Body of pancreas (tissue), 4 donors: ENCODE data around the gene RHOBTB3.

ENCODE experiments used
- CTCF ChIP-seq, 7 experiments: fragments of 450-650 bp in 4 of 7; fragments of 200-600 bp in 3 of 7; sonication (generic) in 3 of 7; IDR thresholded peaks; one replicate each; pipeline ENCODE4 v1.5.1; 2016 to 2019; ENCODE audit warnings: antibody characterized with exemption in 7 of 7
- POLR2A ChIP-seq, 3 donors: fragments of 450-650 bp; IDR thresholded peaks; one replicate each; pipeline ENCODE4 v1.6.1; 2016; ENCODE audit warnings: antibody characterized with exemption in 3 of 3, mild to moderate bottlenecking in 2 of 3

- TF ChIP-seq CTCF (IDR thresholded peaks at IDR 0.05): no peak
- no peak for TF ChIP-seq POLR2A (IDR thresholded peaks at IDR 0.05)
These were observed 15.2 kb upstream of the RHOBTB3 start for GRCh38 chr5:95715799-95716461.
